T-helper 2 cell (primary cell): ENCODE results near the gene MLX.
"Not testable (repeated sequence)": the region's sequence is repeated elsewhere in the genome, so short reads cannot be mapped to it uniquely, and the experiment has no call there.

Experiments
- DNase-seq, 5 experiments: peaks; one replicate each; pipeline versions ENCODE4 v3.0.0 to v3.0.0-alpha.2; 2012 to 2022

MLX gene

DNA sequence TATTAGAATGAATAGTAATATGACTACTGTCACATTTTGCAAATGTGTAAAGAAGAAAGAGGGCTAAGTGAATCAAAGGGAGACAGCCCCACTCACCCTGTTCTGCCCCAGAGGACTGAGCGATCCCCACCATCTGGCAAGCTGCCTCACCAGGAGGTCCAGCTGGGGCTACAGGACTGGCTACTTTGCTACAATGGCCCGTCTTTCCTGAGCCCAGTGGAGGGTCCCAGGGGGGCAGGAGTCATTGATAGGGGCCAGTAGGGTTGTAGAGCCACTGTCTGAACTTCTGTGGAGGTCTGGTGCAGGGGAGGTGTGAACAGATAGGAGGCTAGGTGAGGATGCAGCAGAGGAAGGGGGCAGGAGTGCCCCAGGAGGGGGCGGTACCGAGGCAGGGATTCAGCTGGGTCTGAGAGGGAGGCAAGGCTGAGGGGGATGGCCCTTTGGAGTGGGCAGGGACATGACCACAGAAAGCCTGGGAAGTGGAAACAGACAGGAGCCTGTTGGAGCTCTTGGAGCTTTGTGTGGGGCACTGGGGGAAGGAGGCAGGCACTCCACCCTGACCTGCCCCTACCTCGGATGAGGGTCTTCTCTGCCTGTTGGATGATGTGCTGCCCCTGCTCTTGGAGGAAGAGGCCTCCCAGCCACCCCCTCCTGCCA lies 10.8 kb upstream of the MLX start:
- DNase-seq = not testable (repeated sequence)

DNA sequence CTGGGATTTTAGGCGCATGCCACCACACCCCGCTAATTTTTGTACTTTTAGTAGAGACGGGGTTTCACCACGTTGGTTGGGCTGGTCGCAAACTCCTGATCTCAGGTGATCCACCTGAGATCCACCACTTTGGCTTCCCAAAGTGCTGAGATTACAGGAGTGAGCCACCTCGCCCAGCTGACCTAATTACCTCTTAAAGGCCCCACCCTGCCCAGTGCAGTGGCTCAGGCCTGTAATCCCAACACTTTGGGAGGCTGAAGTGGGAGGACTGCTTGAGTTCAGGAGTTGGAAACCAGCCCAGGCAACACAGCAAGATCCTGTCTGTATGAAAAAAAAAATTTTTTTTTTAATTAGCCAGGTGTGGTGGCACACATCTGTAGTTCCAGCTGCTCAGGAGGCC lies 7.8 kb upstream of the MLX start:
- DNase-seq = no peak

DNA sequence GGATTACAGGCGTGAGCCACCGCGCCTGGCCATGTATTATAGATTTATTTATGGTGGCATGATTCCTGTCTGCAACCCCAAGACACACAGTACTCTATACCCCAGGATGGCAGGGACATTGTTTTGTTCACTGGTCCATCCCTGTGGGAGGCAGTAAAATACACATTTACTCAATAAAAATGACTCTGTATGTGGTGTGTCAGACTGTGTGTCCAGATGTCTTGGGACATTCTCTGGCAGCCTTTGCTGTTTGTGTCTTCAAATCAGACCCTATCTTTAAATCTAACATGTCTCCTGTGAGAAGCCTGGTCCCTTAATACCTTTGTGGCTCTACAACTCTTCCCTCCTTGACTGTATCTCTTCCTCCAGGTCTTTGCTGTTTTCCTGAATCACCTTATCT lies 6.7 kb upstream of the MLX start:
- no peak for DNase-seq

DNA sequence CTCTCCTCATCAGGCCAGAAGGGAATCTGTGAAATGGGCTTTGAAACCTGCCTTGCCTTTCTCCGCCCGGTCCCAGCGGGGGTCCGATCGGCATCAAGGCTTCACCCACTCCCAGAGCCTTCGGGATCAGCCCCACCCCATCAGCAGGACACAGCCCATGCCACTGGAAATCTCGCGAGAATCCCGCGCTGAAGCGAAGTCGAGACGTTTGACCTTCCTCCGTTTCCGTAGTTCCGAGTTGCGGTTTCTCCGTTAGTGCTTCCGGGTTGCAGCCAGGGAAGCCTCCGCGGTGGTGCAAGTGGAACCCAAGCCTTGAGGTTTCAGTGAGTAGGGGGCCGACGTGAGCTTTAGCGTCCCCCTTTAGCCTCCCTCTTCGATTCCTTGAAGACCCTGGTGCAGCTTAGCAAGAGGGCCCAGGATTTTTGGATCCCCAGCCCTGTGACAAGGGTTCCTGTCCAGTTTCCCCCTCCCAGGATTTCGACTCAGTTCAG lies 5.0 kb upstream of the MLX start, which contains the start of gene COASY:
TSS of gene COASY (plus strand) at position 252 of the 491 bp plus-strand sequence. CDS start 475 bp downstream, outside the sequence.
- peak; percentile 70 to 97 (median 85) for DNase-seq

DNA sequence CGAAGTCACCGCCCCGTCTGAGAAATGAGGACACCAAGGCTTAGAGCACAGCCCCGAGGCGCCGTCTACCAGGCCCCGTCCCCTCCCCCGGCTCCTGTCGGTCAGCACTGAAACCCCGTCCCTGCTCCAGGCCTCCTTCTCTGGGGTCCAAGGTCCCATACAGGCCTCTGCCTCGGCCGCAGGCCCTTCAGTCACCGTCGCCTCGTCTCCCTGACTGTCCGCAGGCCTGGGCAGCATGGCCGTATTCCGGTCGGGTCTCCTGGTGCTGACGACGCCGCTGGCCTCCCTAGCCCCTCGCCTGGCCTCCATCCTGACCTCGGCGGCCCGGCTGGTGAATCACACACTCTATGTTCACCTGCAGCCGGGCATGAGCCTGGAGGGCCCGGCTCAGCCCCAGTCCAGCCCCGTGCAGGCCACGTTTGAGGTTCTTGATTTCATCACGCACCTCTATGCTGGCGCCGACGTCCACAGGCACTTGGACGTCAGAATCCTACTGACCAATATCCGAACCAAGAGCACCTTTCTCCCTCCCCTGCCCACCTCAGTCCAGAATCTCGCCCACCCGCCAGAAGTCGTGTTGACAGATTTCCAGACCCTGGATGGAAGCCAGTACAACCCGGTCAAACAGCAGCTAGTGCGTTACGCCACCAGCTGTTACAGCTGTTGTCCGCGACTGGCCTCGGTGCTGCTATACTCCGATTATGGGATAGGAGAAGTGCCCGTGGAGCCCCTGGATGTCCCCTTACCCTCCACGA lies 4.3 kb upstream of the MLX start:
- DNase-seq = no peak

DNA sequence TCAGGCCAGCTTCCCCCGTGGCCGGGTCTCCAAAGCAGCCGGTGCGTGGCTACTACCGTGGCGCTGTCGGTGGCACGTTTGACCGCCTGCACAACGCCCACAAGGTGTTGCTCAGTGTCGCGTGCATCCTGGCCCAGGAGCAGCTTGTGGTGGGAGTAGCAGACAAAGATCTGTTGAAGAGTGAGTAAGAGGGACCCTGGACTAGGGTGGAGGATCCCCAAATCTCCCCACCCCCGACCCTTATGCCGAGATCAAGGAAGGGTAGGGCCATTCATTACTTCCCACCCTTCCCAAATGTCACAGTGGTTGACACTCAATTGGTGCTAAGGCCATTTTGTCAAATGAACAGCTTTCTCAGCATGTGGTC lies 3.8 kb upstream of the MLX start:
- no peak for DNase-seq

DNA sequence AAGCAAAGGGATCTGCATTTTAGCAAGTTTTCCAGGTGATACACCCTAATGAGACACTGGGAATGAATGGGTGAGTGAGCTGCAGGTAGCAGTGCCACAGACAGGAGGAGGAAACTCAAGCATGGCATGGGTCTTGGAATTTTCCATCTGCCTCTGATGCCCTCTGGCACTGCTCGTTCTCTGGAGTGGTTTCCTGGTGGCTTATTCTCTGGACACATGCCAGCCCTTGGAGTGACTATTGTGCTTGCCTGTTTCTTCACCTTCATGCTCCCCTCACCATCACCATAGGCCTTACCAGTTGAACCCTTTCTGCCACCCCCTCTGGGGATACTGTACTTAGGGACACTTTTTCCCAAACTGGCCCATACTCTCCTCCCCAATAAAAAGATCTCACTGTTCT lies 3.4 kb upstream of the MLX start:
- no peak for DNase-seq

DNA sequence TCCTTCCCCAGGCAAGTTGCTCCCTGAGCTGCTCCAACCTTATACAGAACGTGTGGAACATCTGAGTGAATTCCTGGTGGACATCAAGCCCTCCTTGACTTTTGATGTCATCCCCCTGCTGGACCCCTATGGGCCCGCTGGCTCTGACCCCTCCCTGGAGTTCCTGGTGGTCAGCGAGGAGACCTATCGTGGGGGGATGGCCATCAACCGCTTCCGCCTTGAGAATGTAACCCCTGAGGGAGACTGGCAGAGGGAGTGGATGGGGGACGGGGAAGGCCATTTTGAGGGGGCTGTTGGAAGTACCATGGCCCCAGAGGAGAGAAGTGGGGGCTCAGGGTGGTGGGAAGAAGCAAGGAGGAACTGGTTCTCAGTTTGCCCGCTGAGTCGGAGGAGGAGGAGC lies 3.0 kb upstream of the MLX start:
- no peak for DNase-seq

DNA sequence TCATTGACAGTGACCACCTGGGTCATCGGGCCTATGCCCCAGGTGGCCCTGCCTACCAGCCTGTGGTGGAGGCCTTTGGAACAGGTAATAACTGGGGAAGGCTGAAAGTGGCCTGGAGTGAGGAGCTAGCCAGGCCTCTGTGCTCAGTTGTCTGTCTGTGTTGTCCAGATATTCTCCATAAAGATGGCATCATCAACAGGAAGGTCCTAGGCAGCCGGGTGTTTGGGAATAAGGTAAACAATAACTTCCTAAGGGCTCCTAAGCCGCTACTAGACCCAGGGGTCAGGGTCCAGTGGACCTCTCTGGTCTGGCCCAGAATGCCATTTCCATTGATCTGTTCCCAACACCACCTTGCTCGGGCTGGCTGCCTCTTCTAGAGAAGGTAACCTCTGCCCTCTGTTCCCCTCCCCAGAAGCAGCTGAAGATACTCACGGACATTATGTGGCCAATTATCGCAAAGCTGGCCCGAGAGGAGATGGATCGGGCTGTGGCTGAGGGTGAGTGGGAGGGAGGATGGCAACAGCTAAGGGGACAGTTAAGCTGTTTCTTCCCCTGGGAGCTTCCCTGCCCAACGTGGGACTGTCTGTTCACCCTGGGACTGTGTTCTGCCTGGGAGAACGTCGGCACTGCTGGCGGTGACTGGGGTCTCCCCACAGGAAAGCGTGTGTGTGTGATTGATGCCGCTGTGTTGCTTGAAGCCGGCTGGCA lies 1.9 kb upstream of the MLX start:
- DNase-seq = no peak

DNA sequence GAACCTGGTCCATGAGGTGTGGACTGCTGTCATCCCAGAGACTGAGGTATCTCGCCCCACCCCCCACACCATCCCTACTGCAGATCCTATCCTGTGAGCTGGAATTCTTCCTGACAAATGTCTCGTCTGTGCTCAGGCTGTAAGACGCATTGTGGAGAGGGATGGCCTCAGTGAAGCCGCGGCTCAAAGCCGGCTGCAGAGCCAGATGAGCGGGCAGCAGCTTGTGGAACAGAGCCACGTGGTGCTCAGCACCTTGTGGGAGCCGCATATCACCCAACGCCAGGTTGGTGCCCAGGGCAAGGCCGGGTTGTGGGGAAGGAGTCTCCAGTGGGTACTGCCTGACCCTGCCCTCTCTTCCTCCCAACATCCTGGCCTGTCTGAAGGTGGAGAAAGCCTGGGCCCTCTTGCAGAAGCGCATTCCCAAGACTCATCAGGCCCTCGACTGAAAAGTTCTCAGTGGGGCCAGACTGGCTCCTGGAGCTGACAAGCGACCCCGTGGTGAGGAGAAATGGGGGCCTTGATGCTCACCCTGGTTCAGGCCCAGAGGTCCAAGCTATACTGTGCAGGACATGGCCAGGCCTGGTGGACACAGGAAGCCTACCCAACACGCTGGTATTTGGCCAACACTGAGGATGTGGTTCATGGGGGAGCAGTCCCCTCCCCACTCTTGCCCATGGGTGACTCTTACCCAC lies 1.2 kb upstream of the MLX start:
- no peak for DNase-seq

DNA sequence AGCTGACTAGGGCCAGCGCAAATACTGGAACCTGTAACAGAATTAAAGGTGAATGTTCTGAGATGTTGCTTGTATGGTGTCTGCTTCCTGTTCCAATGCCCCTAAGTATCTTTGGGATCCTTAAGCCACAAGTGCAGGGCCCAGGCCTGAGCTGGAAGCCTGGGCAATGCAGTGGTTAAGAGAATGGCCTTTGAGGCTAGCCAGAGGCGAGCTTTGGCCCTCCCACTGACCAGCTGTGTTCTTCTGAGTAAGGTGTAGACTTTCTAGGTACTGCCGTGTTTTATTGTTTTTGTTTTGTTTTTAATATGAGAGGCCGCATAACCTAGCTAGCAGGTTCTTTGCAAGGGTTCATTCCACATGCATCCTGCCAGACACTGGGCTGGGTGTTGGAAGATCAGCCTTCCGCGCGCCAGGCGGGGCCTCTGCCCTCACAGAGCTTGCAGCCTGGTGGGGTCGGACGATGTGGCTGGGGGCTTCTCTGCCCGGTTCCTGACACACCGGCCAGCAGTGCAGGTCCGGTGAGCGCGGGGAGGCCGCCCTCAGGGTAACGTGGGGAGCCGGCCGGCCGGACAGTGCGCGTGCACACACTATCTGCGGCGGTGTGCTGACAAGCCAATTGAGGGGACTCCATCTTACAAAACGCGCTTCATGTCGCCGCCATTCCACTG lies 551 bp upstream of the MLX start:
- no peak for DNase-seq

DNA sequence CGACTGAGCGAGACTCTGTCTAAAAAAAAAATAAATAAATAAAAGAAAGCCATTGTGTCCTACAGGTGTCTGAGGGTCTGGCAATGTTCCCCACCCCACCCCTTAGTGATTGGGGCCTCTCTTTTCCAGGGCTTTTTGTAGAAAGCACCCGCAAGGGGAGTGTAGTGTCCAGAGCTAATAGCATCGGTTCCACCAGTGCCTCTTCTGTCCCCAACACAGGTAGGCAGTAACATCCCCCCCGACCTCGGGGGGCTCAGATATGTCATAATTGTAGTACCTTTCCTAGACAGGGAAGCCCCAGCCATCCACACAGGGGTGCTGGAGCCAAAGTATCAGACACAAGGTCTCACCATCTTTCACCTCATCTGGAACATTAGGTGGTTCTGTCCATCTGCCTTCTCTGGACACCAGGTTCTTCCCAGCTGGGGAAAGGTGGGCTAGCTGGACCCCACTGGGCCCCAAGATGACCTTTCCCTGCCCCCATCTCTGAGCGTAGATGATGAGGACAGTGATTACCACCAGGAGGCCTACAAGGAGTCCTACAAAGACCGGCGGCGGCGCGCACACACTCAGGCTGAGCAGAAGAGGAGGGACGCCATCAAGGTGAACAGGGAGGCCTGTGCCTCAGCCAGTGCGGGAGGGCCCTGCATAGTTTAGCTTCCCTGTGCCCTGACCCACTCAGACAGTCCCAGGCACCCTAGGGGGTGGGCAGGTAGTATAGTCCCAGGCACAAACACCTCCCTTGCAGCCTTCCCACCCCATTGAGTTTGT lies 1.6 kb downstream of the MLX start:
- no peak for DNase-seq

DNA sequence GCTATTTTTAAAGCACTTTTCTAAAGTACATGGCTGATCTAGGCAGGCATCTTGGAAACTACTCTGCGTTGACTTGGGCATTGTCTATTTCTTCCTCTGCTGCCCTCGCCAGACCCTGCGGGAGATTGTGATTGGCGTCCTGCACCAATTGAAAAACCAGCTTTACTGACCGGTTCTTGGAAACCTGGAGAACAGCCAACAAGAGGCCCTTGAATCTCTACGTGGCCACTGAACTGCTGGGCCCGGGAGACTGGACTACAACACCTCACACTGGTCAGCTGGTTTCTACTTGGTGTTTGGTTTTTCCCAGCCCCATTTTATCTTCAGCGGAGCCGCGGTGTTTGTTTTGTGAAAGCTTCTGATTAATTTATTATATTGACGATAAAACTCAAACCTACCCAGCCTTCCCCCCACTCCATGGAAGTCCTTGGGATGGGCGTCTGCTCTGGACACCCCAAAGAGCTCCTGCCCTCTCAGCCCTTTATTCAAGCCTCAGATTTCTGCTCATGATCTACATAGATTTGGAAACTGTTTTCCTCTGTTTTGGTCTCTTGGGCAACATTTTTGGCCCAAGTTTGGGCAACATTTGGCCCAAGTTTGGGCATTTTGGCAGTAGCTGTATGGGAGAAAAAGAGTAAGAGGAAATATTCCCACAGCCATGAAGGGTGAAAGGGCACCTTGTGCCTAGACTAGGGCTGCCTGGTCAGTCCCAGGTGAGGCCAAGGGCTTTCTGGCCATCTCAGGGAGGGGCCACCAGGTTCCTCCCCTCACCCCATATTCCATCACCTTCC lies 4.7 kb downstream of the MLX start:
- no peak for DNase-seq

DNA sequence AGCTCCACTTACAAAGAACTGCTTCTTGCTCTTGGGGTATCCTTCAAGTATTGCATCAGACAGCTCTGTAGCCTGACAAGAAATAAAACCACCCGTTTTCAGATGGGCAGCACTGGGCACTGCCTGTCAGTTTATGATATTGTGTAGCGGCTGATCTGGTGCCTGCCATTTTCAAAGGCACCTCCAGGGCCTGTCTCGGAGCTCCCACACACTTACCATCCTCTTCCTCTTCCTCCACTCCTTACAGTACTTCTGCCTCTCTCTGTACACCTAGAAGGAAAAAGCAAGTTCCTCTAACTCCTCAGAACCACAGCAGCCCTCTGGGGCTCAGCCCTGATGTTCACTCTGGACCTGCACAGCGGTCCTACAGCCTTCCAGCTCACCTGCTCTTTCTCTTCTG lies 6.2 kb downstream of the MLX start:
- no peak for DNase-seq

DNA sequence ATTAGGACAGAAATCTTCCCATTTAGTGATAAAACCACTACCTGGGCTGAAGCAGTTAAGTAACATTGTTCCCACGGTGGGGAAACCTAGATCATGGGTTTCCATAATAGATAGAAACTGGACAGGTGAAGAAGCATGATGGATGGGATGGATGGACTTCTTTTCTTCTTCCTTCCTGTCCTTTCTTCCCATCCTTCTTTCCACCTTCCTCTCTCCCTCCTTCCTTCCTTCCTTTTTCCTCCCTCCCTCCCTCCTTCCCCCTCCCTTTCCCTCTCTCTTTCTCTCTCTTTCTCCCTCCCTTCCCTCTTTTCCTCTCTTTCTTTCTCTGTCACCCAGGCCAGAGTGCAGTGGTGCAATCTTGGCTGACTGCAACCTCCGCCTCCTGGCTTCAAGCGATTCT lies 7.6 kb downstream of the MLX start:
- no peak for DNase-seq

DNA sequence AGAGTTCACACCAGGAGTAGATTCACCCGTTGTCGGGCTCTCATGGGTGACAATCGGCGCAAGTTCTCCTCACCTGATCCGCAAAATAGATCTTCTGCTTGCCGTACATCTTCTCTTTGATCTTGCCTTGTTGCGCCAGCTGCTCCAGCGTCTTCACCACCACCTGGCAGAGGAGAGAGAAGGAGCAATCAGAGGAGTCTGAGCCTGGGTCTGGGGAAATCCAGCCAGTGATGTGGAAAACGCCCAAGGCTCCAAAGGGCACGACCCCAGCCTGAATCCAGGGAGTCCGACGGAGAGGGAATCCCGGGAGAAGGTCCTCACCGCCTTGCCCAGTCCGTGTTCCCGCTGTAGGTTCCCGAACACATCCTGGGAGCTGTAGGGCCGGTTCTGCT lies 10.2 kb downstream of the MLX start:
- no peak for DNase-seq

DNA sequence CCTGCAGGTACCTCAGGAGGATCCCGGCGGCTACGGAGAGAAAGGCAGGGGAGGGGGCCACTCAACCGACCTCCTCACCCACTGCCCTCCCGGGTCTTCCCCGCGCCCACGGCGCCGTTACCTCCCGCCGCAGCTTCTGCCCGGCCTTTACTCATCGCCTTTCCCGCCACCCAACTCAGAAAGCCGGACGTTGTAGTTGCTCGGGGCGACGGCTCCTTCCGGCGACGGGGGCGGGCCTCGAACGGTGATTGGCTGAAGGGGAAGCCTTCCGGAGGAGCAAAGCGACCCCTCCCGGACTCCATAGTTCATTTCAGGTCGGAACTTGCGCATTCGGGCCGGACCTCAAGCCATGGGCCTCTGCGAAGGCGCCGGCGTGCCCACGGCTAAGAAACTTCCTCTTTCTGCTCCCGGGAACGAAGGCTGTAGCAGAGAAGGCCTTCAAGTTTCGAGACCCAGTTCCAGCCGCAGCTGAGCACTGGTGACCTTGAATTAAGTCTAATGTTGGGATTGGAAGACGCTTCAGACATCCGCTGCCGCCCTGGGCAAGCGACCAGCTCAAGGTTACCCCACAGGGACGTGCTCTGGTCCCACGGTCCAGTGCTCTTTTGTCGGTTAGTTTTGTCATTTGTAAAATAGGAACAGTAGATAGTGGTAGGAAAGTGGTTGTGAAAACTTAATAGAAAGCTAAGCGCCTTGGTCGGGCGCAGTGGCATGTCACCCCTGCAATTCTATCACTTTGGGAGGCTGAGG lies 10.8 kb downstream of the MLX start, which contains the start of gene PSMC3IP:
TSS of gene PSMC3IP (minus strand) at position 198 of the 750 bp plus-strand sequence. CDS start at position 155, 43 bp downstream.
- DNase-seq = peak; percentile 78 to 93 (median 88)

DNA sequence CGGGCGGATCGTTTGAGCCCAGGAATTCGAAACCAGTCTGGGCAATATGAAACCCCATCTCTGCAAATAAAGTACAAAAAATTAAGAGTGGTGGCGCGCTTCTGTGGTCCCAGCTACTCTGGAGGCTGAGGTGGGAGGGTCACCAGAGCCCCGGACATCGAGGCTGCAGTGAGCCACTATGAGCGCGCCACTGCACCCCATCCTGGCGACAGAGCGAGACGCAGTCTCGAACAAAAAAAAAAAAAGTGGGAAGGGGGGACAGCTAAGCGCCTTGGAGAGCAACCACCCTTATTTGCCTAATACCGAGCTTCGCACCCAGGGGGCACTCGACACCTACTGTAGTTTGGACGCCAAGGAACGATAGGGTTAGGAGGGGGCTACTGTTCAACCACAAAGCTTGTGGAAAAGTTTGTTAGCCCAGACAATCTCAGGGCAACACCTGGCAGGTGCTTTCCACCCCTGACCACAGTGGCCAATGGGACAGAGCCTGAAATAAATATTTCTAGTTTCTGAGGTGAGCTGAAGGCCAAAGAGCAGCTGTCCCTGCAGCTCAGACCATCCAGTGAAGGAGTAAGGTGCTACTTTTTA lies 11.5 kb downstream of the MLX start:
- peak in 4 of 5 experiments; percentile 43 to 74 (median 60) for DNase-seq

DNA sequence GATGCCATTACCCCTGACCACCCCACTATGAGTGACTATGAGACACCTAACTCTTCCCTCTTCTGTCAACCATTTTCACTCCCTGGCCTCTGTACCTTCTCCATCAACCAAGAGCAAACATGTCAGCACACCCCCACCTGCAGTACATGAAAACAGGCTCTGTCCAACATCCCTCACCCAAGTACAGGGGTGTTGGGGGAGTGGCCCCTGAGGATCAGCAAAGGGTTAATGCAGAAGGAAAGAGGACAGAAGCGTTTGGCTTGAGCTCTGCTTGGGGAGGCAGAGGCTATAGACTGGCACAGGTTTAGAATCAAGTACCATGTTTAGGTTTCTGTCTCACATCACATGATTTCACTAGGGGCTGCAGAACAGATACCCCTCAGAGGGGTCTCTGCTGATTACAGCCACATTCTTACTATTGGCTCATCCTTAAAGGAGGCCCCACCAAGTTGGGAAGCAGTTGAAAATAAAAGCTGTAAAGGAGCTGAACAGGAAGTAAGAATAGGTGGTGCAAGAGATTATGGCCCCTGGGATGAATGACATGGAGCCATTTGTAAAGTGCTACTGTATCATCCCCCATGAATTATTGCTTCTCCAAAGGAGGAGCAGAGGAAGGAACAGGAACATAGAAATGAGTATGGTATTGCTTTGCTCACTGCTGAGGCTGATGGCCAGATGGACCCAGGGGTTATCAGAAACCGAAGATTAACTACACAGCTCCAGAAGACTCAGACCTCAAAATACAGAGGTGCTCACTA lies 13.1 kb downstream of the MLX start:
- no peak for DNase-seq
